Fibroblast of lung (primary cell): ENCODE data around the gene SMIM20. TPM values are rescaled to one million over a fixed set of nuclear protein-coding genes. Genes with fewer than 3 reads are reported as not detected.

Experiments used
- DNase-seq, 2 donors: peaks; one replicate each; pipeline versions ENCODE4 v3.0.0 to v3.0.0-alpha.2; 2010; ENCODE audit warnings: low read depth in 2 of 2
- H2AFZ ChIP-seq: 2 replicates; pipeline ENCODE4 v1.5.1; 2012; ENCODE audit warnings: low read length, control low read depth, inconsistent platforms
- H3K27ac ChIP-seq: 2 replicates; pipeline ENCODE4 v1.5.1; 2011; ENCODE audit warnings: low read length, control low read depth; ENCODE audit not compliant: insufficient read depth
- H3K27me3 ChIP-seq: 2 replicates; pipeline ENCODE4 v1.5.1; 2011; ENCODE audit warnings: mild to moderate bottlenecking, low read length; ENCODE audit not compliant: control insufficient read depth, insufficient read depth
- H3K36me3 ChIP-seq: 2 replicates; pipeline ENCODE4 v1.5.1; 2011; ENCODE audit warnings: low read length; ENCODE audit not compliant: control insufficient read depth, insufficient read depth
- H3K4me1 ChIP-seq: 2 replicates; pipeline ENCODE4 v1.5.1; 2011; ENCODE audit warnings: low read length; ENCODE audit not compliant: control insufficient read depth, insufficient read depth; ENCODE audit errors: extremely low read depth
- H3K4me2 ChIP-seq: 2 replicates; pipeline ENCODE4 v1.5.1; 2011; ENCODE audit warnings: low read length, control low read depth; ENCODE audit not compliant: insufficient read depth; ENCODE audit errors: extremely low read depth
- H3K4me3 ChIP-seq, 4 experiments: fragments of 200-600 bp in 1 of 4; sonication (generic) in 1 of 4; replicated peaks in 1 of 4; 2 replicates each; pipeline ENCODE4 v1.5.1; 2011 to 2016; ENCODE audit warnings: low read length in 4 of 4, low read depth in 3 of 4, mild to moderate bottlenecking in 3 of 4, control low read depth in 2 of 4, inconsistent platforms in 1 of 4, mixed read lengths in 1 of 4; ENCODE audit not compliant: insufficient read depth in 1 of 4; ENCODE audit errors: control extremely low read depth in 1 of 4
- H3K79me2 ChIP-seq: 2 replicates; pipeline ENCODE4 v1.5.1; 2012; ENCODE audit warnings: mild to moderate bottlenecking, low read length, inconsistent platforms; ENCODE audit not compliant: control insufficient read depth, insufficient read depth
- H3K9ac ChIP-seq: 2 replicates; pipeline ENCODE4 v1.5.1; 2011; ENCODE audit warnings: mild to moderate bottlenecking, low read length, control low read depth; ENCODE audit not compliant: insufficient read depth
- H3K9me3 ChIP-seq: 2 replicates; pipeline ENCODE4 v1.5.1; 2012; ENCODE audit warnings: low read depth, low read length; ENCODE audit not compliant: control insufficient read depth, insufficient read depth
- H4K20me1 ChIP-seq: 2 replicates; pipeline ENCODE4 v1.5.1; 2011; ENCODE audit warnings: low read length; ENCODE audit not compliant: control insufficient read depth, insufficient read depth; ENCODE audit errors: extremely low read depth
- EZH2 ChIP-seq: IDR thresholded peaks from 2 replicates; pipeline ENCODE4 v1.5.1; 2012; ENCODE audit warnings: low read length, control low read depth, mild to moderate bottlenecking; ENCODE audit errors: missing control alignments
- polyA plus RNA-seq, 2 donors: library from polyadenylated mRNA; depleted of rRNA in 1 of 2; stranded (reverse) in 1 of 2; unstranded in 1 of 2; fragments of >200 nt; gene quantifications; 2 replicates each; pipeline ENCODE4 v1.2.1, GENCODE V29; 2011 to 2012; ENCODE audit warnings: missing spikeins in 1 of 2
- total RNA-seq: library from RNA; depleted of rRNA; stranded (reverse); fragments of >200 nt; gene quantifications from 2 replicates; pipeline ENCODE4 v1.2.1, GENCODE V29; 2014
- TF ChIP-seq, protein P1 (sequence below), 2 donors: IDR thresholded peaks in 1 of 2; conservative IDR thresholded peaks in 1 of 2; 1 replicate in 1 of 2; 2 replicates in 1 of 2; pipeline ENCODE4 v1.5.1; 2011 to 2012; ENCODE audit warnings: low read length in 2 of 2, control low read depth in 1 of 2, inconsistent platforms in 1 of 2, low read depth in 1 of 2, mild to moderate bottlenecking in 1 of 2

Gene SMIM20
- total and polyA plus RNA-seq, 2 donors (not counting 1 experiment from before 2014, with no cell fraction given), result 34.9 to 48.7 TPM

DNA sequence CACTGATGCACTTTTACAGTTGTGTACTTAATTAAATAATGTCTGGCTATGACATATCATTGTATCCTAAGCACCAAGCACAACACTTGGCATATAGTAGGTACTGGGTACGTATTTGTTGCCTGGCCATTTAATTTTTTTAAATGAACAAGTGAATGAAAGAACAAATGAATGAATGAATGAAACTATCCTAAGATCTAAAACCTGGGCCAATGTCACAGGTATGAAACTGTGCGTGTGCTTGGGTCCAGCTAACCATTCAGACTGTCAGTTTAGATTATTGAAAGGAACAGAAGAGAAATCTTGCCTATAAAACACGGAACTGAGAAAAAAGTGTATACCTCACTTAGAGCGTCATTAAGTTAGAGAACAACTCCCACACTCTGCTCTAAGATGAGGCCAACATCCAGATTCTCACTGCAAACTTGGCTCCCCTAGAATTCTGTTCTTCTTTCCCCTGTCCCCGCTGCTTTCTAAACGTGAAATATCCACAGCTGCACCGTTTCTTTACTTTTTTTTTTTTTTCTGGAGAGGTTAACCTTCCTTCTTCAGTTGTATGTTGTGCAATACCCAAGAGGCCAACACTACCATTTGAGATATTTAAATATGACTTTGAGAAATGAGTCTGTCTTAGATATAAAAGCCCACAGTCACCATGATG lies 33.9 kb upstream of the SMIM20 start:
- peaks cover 9% of the 10 kb centered on the region for H3K4me1 ChIP-seq
- no peak overlapping the region for H3K27ac ChIP-seq
- H3K9me3 ChIP-seq, result no peaks in the 10 kb centered on the region
- H3K79me2 ChIP-seq, result no peaks in the 10 kb centered on the region
- no peak overlapping the region for H3K4me3 ChIP-seq
- no peak overlapping the region for H3K9ac ChIP-seq
- no peak for TF ChIP-seq EZH2
- TF ChIP-seq, protein P1, sequence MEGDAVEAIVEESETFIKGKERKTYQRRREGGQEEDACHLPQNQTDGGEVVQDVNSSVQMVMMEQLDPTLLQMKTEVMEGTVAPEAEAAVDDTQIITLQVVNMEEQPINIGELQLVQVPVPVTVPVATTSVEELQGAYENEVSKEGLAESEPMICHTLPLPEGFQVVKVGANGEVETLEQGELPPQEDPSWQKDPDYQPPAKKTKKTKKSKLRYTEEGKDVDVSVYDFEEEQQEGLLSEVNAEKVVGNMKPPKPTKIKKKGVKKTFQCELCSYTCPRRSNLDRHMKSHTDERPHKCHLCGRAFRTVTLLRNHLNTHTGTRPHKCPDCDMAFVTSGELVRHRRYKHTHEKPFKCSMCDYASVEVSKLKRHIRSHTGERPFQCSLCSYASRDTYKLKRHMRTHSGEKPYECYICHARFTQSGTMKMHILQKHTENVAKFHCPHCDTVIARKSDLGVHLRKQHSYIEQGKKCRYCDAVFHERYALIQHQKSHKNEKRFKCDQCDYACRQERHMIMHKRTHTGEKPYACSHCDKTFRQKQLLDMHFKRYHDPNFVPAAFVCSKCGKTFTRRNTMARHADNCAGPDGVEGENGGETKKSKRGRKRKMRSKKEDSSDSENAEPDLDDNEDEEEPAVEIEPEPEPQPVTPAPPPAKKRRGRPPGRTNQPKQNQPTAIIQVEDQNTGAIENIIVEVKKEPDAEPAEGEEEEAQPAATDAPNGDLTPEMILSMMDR (conservative IDR thresholded peaks at IDR 0.05 in 1 of 2, IDR thresholded peaks at IDR 0.05 in 1 of 2; ENCODE audit: low read depth in 1 of 2, low read length in 2 of 2), result no peak
- no peaks in the 10 kb centered on the region for H4K20me1 ChIP-seq
- H3K27me3 ChIP-seq, result no peaks in the 10 kb centered on the region
- H2AFZ ChIP-seq, result no peak overlapping the region
- H3K36me3 ChIP-seq, result no peaks in the 10 kb centered on the region
- H3K4me2 ChIP-seq, result no peak overlapping the region
- DNase-seq, result peak; percentile 36 to 51

DNA sequence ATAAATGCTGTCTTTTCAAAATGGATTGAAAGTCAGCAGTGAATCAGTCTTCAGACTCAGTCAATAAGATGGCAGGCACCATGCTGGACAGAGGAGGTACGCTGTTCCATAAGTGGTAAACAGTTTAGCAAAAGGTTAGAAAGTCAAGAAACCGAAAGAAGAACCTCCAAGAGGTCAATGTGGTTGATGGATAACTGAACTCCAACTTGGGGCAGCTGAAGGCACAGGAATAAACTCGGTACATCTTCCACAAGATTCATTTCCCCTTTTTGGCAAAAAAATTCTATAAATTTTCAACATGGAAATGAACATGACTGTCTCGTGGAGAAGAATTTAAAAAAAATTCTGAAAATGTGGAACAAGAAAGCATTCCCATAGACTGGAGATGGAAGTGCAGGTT lies 32.8 kb upstream of the SMIM20 start:
- no peaks in the 10 kb centered on the region for H3K27me3 ChIP-seq
- no peak overlapping the region for H2AFZ ChIP-seq
- DNase-seq, result no peak
- no peaks in the 10 kb centered on the region for H4K20me1 ChIP-seq
- no peaks in the 10 kb centered on the region for H3K36me3 ChIP-seq
- no peak for TF ChIP-seq EZH2
- TF ChIP-seq, protein P1 (conservative IDR thresholded peaks at IDR 0.05 in 1 of 2, IDR thresholded peaks at IDR 0.05 in 1 of 2; ENCODE audit: low read depth in 1 of 2, low read length in 2 of 2), result no peak
- no peak overlapping the region for H3K27ac ChIP-seq
- no peaks in the 10 kb centered on the region for H3K79me2 ChIP-seq
- peaks cover 10% of the 10 kb centered on the region for H3K4me1 ChIP-seq
- no peak overlapping the region for H3K4me3 ChIP-seq
- no peak overlapping the region for H3K4me2 ChIP-seq
- H3K9ac ChIP-seq, result no peak overlapping the region
- H3K9me3 ChIP-seq, result no peaks in the 10 kb centered on the region

DNA sequence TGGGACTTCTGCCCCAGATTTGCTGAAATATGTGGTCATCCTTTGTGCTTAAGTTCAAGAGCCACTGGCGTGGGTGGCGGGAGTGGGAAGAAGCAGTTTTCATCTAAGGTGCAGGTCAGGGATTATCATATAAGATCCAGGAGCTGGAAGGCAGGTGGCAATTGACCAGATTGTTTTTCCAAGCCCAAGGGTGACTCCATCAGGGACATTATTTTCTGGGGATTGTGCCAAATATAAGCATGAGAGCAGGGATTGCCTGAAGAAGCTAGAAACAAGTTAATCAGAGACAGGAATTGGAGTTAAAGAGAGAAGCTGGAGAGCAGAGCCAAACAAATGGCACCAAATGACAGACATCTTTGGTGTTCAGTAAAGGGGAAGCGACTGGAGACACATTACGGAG lies 31.8 kb upstream of the SMIM20 start:
- no peak overlapping the region for H3K9ac ChIP-seq
- H3K4me1 ChIP-seq, result peaks cover 10% of the 10 kb centered on the region

More for the DNA sequence above, 31.8 kb upstream of the SMIM20 start:
- no peaks in the 10 kb centered on the region for H3K36me3 ChIP-seq
- H3K9me3 ChIP-seq, result no peaks in the 10 kb centered on the region
- no peaks in the 10 kb centered on the region for H4K20me1 ChIP-seq
- no peak overlapping the region for H2AFZ ChIP-seq
- H3K27ac ChIP-seq, result no peak overlapping the region
- H3K27me3 ChIP-seq, result no peaks in the 10 kb centered on the region
- DNase-seq, result no peak
- H3K79me2 ChIP-seq, result no peaks in the 10 kb centered on the region
- H3K4me2 ChIP-seq, result no peak overlapping the region
- no peak overlapping the region for H3K4me3 ChIP-seq
- TF ChIP-seq, protein P1 (conservative IDR thresholded peaks at IDR 0.05 in 1 of 2, IDR thresholded peaks at IDR 0.05 in 1 of 2; ENCODE audit: low read depth in 1 of 2, low read length in 2 of 2), result no peak
- no peak for TF ChIP-seq EZH2
